GM12865 (cell line): ENCODE data around the gene KHNYN.
A peak's percentile ranks its signal among the peaks of the same experiment; 100 is the strongest.
"Not testable (repeated sequence)": the region's sequence is repeated elsewhere in the genome, so short reads cannot be mapped to it uniquely, and the experiment has no call there.

Experiments
- DNase-seq: peaks from one replicate; pipeline ENCODE4 v3.0.0; 2010; ENCODE audit warnings: low read depth
- H3K4me3 ChIP-seq: 2 replicates; pipeline ENCODE4 v1.5.1; 2011; ENCODE audit warnings: mild to moderate bottlenecking, low read depth, low read length, control low read depth
- CTCF ChIP-seq: IDR thresholded peaks from 2 replicates; pipeline ENCODE4 v1.5.1; 2011; ENCODE audit warnings: low read length, control low read depth, low read depth, inconsistent platforms; ENCODE audit not compliant: insufficient read depth; ENCODE audit errors: missing control alignments

Gene KHNYN

GRCh38 chr14:24439830-24440605, 10.3 kb downstream of the KHNYN start:
- no peak for DNase-seq
- no peak overlapping the region for H3K4me3 ChIP-seq
- TF ChIP-seq CTCF = no peak

- H3K4me3 ChIP-seq = no peak overlapping the region
- TF ChIP-seq CTCF = no peak
- DNase-seq = no peak
Measured at GRCh38 chr14:24440606-24441399, 11.0 kb downstream of the KHNYN start.

GRCh38 chr14:24441485-24441884, 11.7 kb downstream of the KHNYN start:
- DNase-seq = no peak
- TF ChIP-seq CTCF = no peak
- peak overlapping the region; percentile 77 for H3K4me3 ChIP-seq

GRCh38 chr14:24441904-24442239, 12.1 kb downstream of the KHNYN start:
- no peak for DNase-seq
- peak overlapping the region; percentile 77 for H3K4me3 ChIP-seq
- TF ChIP-seq CTCF = no peak

- H3K4me3 ChIP-seq = peak within 1 kb of the TSS; percentile 77
- no peak for TF ChIP-seq CTCF
- DNase-seq = peak; percentile 99
Measured at GRCh38 chr14:24442240-24443052, 12.7 kb downstream of the KHNYN start, which contains the start of gene SDR39U1. Gene SDR39U1, minus strand, starts transcription at chr14:24442776. Its CDS starts 7 bp downstream, at chr14:24442769.

GRCh38 chr14:24443053-24443665, 13.4 kb downstream of the KHNYN start:
- H3K4me3 ChIP-seq = peak overlapping the region; percentile 77
- DNase-seq = no peak
- TF ChIP-seq CTCF = no peak

GRCh38 chr14:24450828-24451227, 21.1 kb downstream of the KHNYN start:
- not testable (repeated sequence) for DNase-seq, H3K4me3 ChIP-seq
